DOHH2 (cell line): Measurements from ENCODE around the gene FBXL20.
A peak's percentile ranks its signal among the peaks of the same experiment; 100 is the strongest.

ENCODE experiments used
- H3F3A ChIP-seq: fragments of 200-600 bp; sonication (generic), shearing (Covaris generic); 2 replicates; pipeline ENCODE4 v1.6.0; 2016; ENCODE audit warnings: antibody characterized with exemption, mild to moderate bottlenecking; ENCODE audit not compliant: control insufficient read depth, insufficient read depth
- H3K27ac ChIP-seq: fragments of 200-600 bp; sonication (generic); 2 replicates; pipeline ENCODE4 v1.5.1; 2014; ENCODE audit warnings: low read depth, mild to moderate bottlenecking, low read length, moderate library complexity
- H3K27me3 ChIP-seq: fragments of 200-600 bp; sonication (generic); 2 replicates; pipeline ENCODE4 v1.6.1; 2014; ENCODE audit warnings: mild to moderate bottlenecking, low read length, mixed read lengths; ENCODE audit not compliant: control insufficient read depth
- H3K36me3 ChIP-seq: fragments of 200-600 bp; sonication (generic); 2 replicates; pipeline ENCODE4 v1.6.1; 2014; ENCODE audit warnings: mild to moderate bottlenecking, low read length, moderate library complexity, mixed read lengths; ENCODE audit not compliant: control insufficient read depth
- H3K4me1 ChIP-seq: fragments of 200-600 bp; sonication (generic); 2 replicates; pipeline ENCODE4 v1.6.1; 2014; ENCODE audit warnings: mild to moderate bottlenecking, low read length, mixed read lengths; ENCODE audit not compliant: control insufficient read depth
- H3K4me2 ChIP-seq: fragments of 200-600 bp; sonication (generic); 2 replicates; pipeline ENCODE4 v1.6.0; 2014; ENCODE audit warnings: mild to moderate bottlenecking, low read length, moderate library complexity
- H3K4me3 ChIP-seq: fragments of 200-600 bp; sonication (generic); 2 replicates; pipeline ENCODE4 v1.5.1; 2014; ENCODE audit warnings: mild to moderate bottlenecking, low read length, mixed read lengths
- H3K79me2 ChIP-seq: fragments of 200-600 bp; sonication (generic); 2 replicates; pipeline ENCODE4 v1.6.1; 2014; ENCODE audit warnings: mild to moderate bottlenecking, low read length, mixed read lengths; ENCODE audit not compliant: control insufficient read depth
- H3K9me2 ChIP-seq: fragments of 200-600 bp; sonication (generic); replicated peaks from 2 replicates; pipeline ENCODE4 v1.6.1; 2014; ENCODE audit warnings: mild to moderate bottlenecking, low read length, mixed read lengths; ENCODE audit not compliant: control insufficient read depth
- H3K9me3 ChIP-seq: fragments of 200-600 bp; sonication (generic); 2 replicates; pipeline ENCODE4 v1.6.1; 2014; ENCODE audit warnings: antibody characterized with exemption, low read length, mixed read lengths; ENCODE audit not compliant: control insufficient read depth, insufficient read depth
- H4K20me1 ChIP-seq: fragments of 200-600 bp; sonication (generic); 2 replicates; pipeline ENCODE4 v1.6.0; 2014; ENCODE audit warnings: low read depth, mild to moderate bottlenecking, antibody characterized with exemption, low read length, moderate library complexity; ENCODE audit not compliant: control insufficient read depth, insufficient read depth
- EZH2phosphoT487 ChIP-seq: fragments of 200-600 bp; sonication (generic); IDR thresholded peaks from 2 replicates; pipeline ENCODE4 v1.6.1; 2017; ENCODE audit warnings: borderline replicate concordance, mild to moderate bottlenecking, antibody characterized with exemption, low read length, moderate library complexity, mixed read lengths
- TF ChIP-seq, protein P1 (sequence below): fragments of 200-600 bp; sonication (generic); IDR thresholded peaks from one replicate; pipeline ENCODE4 v1.5.1; 2014; ENCODE audit warnings: antibody characterized with exemption, mild to moderate bottlenecking, low read depth, low read length; ENCODE audit not compliant: poor library complexity, severe bottlenecking

Gene FBXL20

DNA sequence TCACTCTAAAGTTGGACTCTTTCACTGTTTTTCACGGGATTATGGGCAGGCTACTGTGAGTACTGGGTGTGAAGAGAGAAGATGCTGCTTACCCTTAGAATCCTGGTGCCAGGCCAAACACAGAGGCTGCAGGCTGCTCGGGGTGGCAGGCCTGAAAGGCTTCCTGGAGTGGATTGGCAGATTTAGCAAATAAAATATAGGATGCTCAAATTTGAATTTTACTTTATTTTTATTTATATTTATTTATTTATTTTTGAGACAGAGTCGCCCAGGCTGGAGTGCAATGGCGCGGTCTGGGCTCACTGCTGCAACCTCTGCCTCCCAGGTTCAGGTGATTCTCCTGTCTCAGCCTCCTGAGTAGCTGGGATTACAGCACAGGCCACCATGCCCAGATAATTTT is 160.8 kb downstream of the FBXL20 start:
- Histone ChIP-seq H3K79me2 (no peaks in the 10 kb centered on the region), H4K20me1 (no peaks in the 10 kb centered on the region; the same call in 1 of the 2 replicates), H3F3A (peaks cover 15% of the 10 kb centered on the region; the same call in 1 of the 2 replicates), H3K4me2 (no peak overlapping the region), H3K4me1 (peaks cover 57% of the 10 kb centered on the region), H3K4me3 (no peak overlapping the region), H3K27ac (no peak overlapping the region), H3K9me2 (no peaks in the 10 kb centered on the region), H3K36me3 (no peaks in the 10 kb centered on the region), H3K27me3 (no peaks in the 10 kb centered on the region), H3K9me3 (no peaks in the 10 kb centered on the region)
- TF ChIP-seq, protein P1, sequence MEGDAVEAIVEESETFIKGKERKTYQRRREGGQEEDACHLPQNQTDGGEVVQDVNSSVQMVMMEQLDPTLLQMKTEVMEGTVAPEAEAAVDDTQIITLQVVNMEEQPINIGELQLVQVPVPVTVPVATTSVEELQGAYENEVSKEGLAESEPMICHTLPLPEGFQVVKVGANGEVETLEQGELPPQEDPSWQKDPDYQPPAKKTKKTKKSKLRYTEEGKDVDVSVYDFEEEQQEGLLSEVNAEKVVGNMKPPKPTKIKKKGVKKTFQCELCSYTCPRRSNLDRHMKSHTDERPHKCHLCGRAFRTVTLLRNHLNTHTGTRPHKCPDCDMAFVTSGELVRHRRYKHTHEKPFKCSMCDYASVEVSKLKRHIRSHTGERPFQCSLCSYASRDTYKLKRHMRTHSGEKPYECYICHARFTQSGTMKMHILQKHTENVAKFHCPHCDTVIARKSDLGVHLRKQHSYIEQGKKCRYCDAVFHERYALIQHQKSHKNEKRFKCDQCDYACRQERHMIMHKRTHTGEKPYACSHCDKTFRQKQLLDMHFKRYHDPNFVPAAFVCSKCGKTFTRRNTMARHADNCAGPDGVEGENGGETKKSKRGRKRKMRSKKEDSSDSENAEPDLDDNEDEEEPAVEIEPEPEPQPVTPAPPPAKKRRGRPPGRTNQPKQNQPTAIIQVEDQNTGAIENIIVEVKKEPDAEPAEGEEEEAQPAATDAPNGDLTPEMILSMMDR: no peak
- TF ChIP-seq EZH2phosphoT487: no peak

DNA sequence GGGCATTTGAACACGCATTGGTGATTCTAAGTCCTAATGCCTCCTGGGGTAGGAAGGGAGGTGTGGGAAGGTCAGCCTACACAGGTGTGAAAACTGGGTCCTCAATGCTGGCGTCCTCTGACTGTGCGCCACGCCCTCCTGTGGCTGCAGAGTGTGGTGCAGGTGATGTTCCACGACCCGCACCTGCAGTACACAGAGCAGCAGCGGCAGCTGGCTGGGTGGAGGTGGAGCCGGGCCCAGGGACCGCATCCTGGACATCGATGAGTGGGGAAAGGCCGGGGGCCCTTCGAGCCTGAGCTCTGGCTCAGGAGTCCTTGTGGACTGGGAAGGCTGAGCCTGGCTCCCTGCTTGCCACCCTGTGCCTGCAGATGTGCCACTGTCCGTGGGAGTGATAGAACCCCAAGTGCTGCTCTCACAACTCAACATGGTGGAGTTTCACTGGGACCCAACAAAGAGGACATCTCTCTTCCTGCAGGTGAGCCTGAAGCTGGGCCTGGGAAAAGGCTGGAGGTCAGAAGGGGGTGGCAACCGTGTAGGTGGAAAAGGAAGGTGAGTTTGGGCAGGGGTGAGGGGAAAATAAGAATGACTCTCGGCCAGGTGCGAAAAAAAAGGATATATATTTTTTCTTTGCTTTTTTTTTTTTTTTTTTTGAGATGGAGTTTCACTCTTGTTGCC is 161.6 kb downstream of the FBXL20 start:
- H3K27ac ChIP-seq: no peak overlapping the region
- peak overlapping the region; percentile 58 for H3K4me2 ChIP-seq
- no peak for TF ChIP-seq EZH2phosphoT487
- TF ChIP-seq, protein P1: peak; percentile 96
- no peaks in the 10 kb centered on the region; the same call in 1 of the 2 replicates for H4K20me1 ChIP-seq
- H3K4me1 ChIP-seq: peaks cover 60% of the 10 kb centered on the region
- no peaks in the 10 kb centered on the region for H3K27me3 ChIP-seq
- H3K79me2 ChIP-seq: no peaks in the 10 kb centered on the region
- H3K4me3 ChIP-seq: peak overlapping the region; percentile 33; the same call in 1 of the 2 replicates
- no peaks in the 10 kb centered on the region for H3K36me3 ChIP-seq
- peaks cover 15% of the 10 kb centered on the region; the same call in 1 of the 2 replicates for H3F3A ChIP-seq
- H3K9me2 ChIP-seq: no peaks in the 10 kb centered on the region
- no peaks in the 10 kb centered on the region for H3K9me3 ChIP-seq

DNA sequence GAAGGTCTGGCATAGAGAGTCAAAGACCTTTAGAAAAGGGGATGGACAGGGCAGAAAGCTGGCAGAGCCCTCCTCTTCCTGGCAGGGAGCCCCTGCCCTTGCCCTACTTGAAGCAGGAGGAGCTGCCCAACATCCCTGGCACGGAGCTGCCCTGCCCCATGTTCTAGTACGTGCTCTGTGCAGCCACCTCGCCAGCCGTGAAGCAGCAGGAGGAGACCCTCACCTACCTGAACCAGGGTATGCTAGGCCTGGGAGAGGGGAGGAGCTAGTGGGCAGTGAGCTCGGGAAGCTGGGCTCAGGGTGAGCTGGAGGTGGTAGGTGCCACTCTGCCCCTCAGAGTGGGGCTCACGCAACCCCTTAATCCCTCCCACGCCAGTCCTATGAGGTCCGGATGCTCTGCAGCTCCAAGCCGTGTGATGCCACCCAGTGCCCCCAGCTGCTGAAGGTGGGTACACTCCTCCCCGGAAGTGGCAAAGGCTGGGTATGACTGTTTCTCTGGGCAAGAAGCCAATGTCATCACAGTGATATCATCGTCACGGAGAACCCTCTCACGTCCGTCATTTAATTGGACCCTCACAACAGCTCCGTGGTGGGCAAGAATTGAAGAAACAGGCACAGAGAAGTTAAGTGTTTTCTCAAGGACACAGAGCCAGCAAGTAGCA is 163.0 kb downstream of the FBXL20 start:
- no peak for TF ChIP-seq EZH2phosphoT487
- TF ChIP-seq, protein P1: no peak
- H3K27me3 ChIP-seq: no peaks in the 10 kb centered on the region
- H3K4me1 ChIP-seq: peaks cover 47% of the 10 kb centered on the region
- peak overlapping the region; percentile 16; the same call in 1 of the 2 replicates for H3K4me3 ChIP-seq
- no peak overlapping the region for H3K27ac ChIP-seq
- H3F3A ChIP-seq: peaks cover 7% of the 10 kb centered on the region; the same call in 1 of the 2 replicates
- no peaks in the 10 kb centered on the region for H3K79me2 ChIP-seq
- no peaks in the 10 kb centered on the region; the same call in 1 of the 2 replicates for H4K20me1 ChIP-seq
- H3K36me3 ChIP-seq: no peaks in the 10 kb centered on the region
- H3K9me3 ChIP-seq: no peaks in the 10 kb centered on the region
- no peaks in the 10 kb centered on the region for H3K9me2 ChIP-seq
- peak overlapping the region; percentile 36 for H3K4me2 ChIP-seq
